Caco-2 (cell line): ENCODE measurements around the gene NXPH3. TPM values are rescaled to one million over a fixed set of nuclear protein-coding genes. Genes with fewer than 3 reads are reported as not detected.

Experiments used
- BruUV-seq: library from RNA; stranded (reverse); fragments of 400-500 nt; replicated peaks from 2 replicates; lab custom pipeline; 2021; lab: Mats Ljungman, UMichigan
- CTCF ChIA-PET: fragments of 300-600 bp; sonication (Branson Sonifier 250); formaldehyde crosslinking; loops from one replicate; lab custom pipeline; 2022; ENCODE audit warnings: antibody characterized with exemption; lab: Charles Lee
- POLR2A ChIA-PET: fragments of 300-600 bp; sonication (Branson Sonifier 250); formaldehyde crosslinking; loops from one replicate; lab custom pipeline; 2022; ENCODE audit warnings: antibody characterized with exemption; lab: Charles Lee
- DNase-seq, 2 experiments: peaks; one replicate each; pipeline versions ENCODE4 v3.0.0 to v3.0.0-alpha.2; 2020 to 2022
- H3K27me3 ChIP-seq: replicated peaks from 2 replicates; pipeline ENCODE4 v1.6.0; 2011; ENCODE audit warnings: low read length; ENCODE audit not compliant: control insufficient read depth, insufficient read depth
- H3K36me3 ChIP-seq: 2 replicates; pipeline ENCODE4 v1.5.1; 2011; ENCODE audit warnings: low read length; ENCODE audit not compliant: control insufficient read depth, insufficient read depth
- H3K4me1 ChIP-seq: fragments of 250-450 bp; sonication (Bioruptor Pico); 2 replicates; pipeline ENCODE4 v1.5.1; 2020; ENCODE audit warnings: mild to moderate bottlenecking
- H3K4me3 ChIP-seq: 2 replicates; pipeline ENCODE4 v1.5.1; 2011; ENCODE audit warnings: low read depth, mild to moderate bottlenecking, control low read depth, low read length
- H3K9me3 ChIP-seq: fragments of 250-450 bp; sonication (Bioruptor Pico); 2 replicates; pipeline ENCODE4 v1.5.1; 2020; ENCODE audit warnings: mild to moderate bottlenecking, moderate library complexity
- H3K27ac Mint-ChIP-seq: one replicate; pipeline ENCODE4 v1.8.0; 2022; ENCODE audit warnings: mixed read lengths; ENCODE audit not compliant: unreplicated experiment
- H3K27me3 Mint-ChIP-seq: one replicate; pipeline ENCODE4 v1.8.0; 2022; ENCODE audit warnings: mixed read lengths; ENCODE audit not compliant: insufficient read depth, unreplicated experiment
- H3K36me3 Mint-ChIP-seq: one replicate; pipeline ENCODE4 v1.8.0; 2022; ENCODE audit warnings: mild to moderate bottlenecking, mixed read lengths; ENCODE audit not compliant: insufficient read depth, unreplicated experiment
- H3K4me1 Mint-ChIP-seq: one replicate; pipeline ENCODE4 v1.8.0; 2022; ENCODE audit warnings: low read depth, mixed read lengths; ENCODE audit not compliant: unreplicated experiment
- H3K4me3 Mint-ChIP-seq: one replicate; pipeline ENCODE4 v1.8.0; 2022; ENCODE audit warnings: mild to moderate bottlenecking, moderate library complexity, mixed read lengths; ENCODE audit not compliant: unreplicated experiment
- H3K9me3 Mint-ChIP-seq: one replicate; pipeline ENCODE4 v1.8.0; 2022; ENCODE audit warnings: mixed read lengths; ENCODE audit not compliant: unreplicated experiment
- CTCF ChIP-seq, 2 experiments: fragments of 200-600 bp in 1 of 2; IDR thresholded peaks; 1 replicate in 1 of 2; 2 replicates in 1 of 2; pipeline versions ENCODE4 v1.5.1 to v1.8.0; 2011 to 2022; ENCODE audit warnings: antibody characterized with exemption in 1 of 2, control low read depth in 1 of 2, inconsistent platforms in 1 of 2, low read depth in 1 of 2, low read length in 1 of 2, mild to moderate bottlenecking in 1 of 2, moderate library complexity in 1 of 2; ENCODE audit not compliant: insufficient read depth in 1 of 2, severe bottlenecking in 1 of 2, unreplicated experiment in 1 of 2
- intact Hi-C: fragments of 100-400 bp; cut with micrococcal nuclease; formaldehyde crosslinking; loops from one replicate; pipeline ENCODE4 v1.10.0; 2022; ENCODE audit not compliant: unreplicated experiment
- total RNA-seq: library from RNA; stranded (reverse); gene quantifications from 2 replicates; pipeline ENCODE4 v1.2.3, GENCODE V29; 2022

NXPH3 gene
- total RNA-seq, 1 experiment from 2014 or later: 2.0 TPM

- Mint-ChIP-seq H3K4me1 (no peaks in the 10 kb centered on the region), H3K27ac (no peak overlapping the region), H3K4me3 (no peak overlapping the region), H3K36me3 (peaks cover 67% of the 10 kb centered on the region), H3K9me3 (no peaks in the 10 kb centered on the region), H3K27me3 (no peaks in the 10 kb centered on the region)
- Histone ChIP-seq H3K4me3 (no peak overlapping the region), H3K36me3 (peaks cover 12% of the 10 kb centered on the region), H3K9me3 (no peaks in the 10 kb centered on the region), H3K27me3 (no peaks in the 10 kb centered on the region), H3K4me1 (no peaks in the 10 kb centered on the region)
- POLR2A ChIA-PET: no interaction called here
- CTCF ChIA-PET: interaction anchor here (0.6 to 1.1 kb wide), 2 partner anchors 36 to 83 kb away, joined by 5 to 6 read pairs; no protein-coding TSS in a partner anchor
- no TSS peak for BruUV-seq
- TF ChIP-seq CTCF (IDR thresholded peaks at IDR 0.05; ENCODE audit: insufficient read depth in 1 of 2, low read depth in 1 of 2, low read length in 1 of 2, severe bottlenecking in 1 of 2, unreplicated experiment in 1 of 2): no peak
- DNase-seq: no peak
- intact Hi-C loops: no loop called here
These were observed 28.0 kb downstream of the NXPH3 start for GRCh38 chr17:49603720-49604119.

DNA sequence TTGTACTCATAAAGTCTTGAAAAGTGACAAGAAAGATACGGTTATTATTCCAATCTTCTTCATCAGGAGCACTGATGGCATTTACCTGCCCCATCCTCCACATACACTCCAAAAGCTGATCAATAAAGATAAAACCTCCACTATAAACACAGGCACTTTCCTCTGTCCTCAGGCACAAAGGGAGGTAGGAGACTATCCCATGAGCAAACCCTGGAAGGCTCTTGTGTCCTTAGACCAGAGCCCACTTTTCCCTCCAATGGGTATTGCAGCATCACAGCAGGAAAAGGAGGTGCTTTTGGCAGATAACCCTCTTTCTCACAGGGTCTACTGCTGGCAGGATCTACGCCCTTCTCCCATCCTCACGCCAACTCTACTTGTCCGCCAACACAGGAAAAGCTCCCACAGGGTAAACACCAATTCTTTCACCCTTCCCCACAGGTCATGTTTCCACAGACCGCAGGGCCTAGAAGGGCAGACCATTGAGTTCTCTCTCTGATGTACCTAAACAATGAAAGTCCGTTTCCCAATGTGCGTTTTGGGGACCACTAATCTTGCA, 28.7 kb downstream of the NXPH3 start:
- ChIA-PET CTCF (no interaction called here), POLR2A (no interaction called here)
- TF ChIP-seq CTCF (IDR thresholded peaks at IDR 0.05; ENCODE audit: insufficient read depth in 1 of 2, low read depth in 1 of 2, low read length in 1 of 2, severe bottlenecking in 1 of 2, unreplicated experiment in 1 of 2): no peak
- Mint-ChIP-seq H3K36me3 (peaks cover 64% of the 10 kb centered on the region), H3K27me3 (no peaks in the 10 kb centered on the region), H3K4me3 (no peak overlapping the region), H3K27ac (no peak overlapping the region), H3K4me1 (no peaks in the 10 kb centered on the region), H3K9me3 (no peaks in the 10 kb centered on the region)
- Histone ChIP-seq H3K4me1 (no peaks in the 10 kb centered on the region), H3K36me3 (peaks cover 12% of the 10 kb centered on the region), H3K9me3 (no peaks in the 10 kb centered on the region), H3K27me3 (no peaks in the 10 kb centered on the region), H3K4me3 (no peak overlapping the region)
- DNase-seq: no peak
- BruUV-seq: no TSS peak
- intact Hi-C loops: no loop called here

- Histone ChIP-seq H3K4me3 (no peak overlapping the region), H3K9me3 (no peaks in the 10 kb centered on the region), H3K4me1 (no peaks in the 10 kb centered on the region), H3K27me3 (no peaks in the 10 kb centered on the region), H3K36me3 (peaks cover 4% of the 10 kb centered on the region)
- no peak for DNase-seq
- H3K27ac Mint-ChIP-seq: no peak overlapping the region
- peaks cover 41% of the 10 kb centered on the region for H3K36me3 Mint-ChIP-seq
- ChIA-PET POLR2A (interaction anchor here (0.5 kb wide), 1 partner anchor 46 kb away, joined by 4 read pairs; no protein-coding TSS in a partner anchor), CTCF (interaction anchor here (1.0 kb wide), 1 partner anchor 53 kb away, joined by 3 read pairs; no protein-coding TSS in a partner anchor)
- no peak overlapping the region for H3K4me3 Mint-ChIP-seq
- H3K9me3 Mint-ChIP-seq: no peaks in the 10 kb centered on the region
- BruUV-seq: no TSS peak
- TF ChIP-seq CTCF (IDR thresholded peaks at IDR 0.05; ENCODE audit: insufficient read depth in 1 of 2, low read depth in 1 of 2, low read length in 1 of 2, severe bottlenecking in 1 of 2, unreplicated experiment in 1 of 2): no peak
- no peaks in the 10 kb centered on the region for H3K27me3 Mint-ChIP-seq
- no peaks in the 10 kb centered on the region for H3K4me1 Mint-ChIP-seq
- intact Hi-C loops: no loop called here
These were observed 35.4 kb downstream of the NXPH3 start for GRCh38 chr17:49610883-49611584.
